Endothelial cell of umbilical vein (primary cell): ENCODE data around the gene CTIF. TPM values are rescaled to one million over a fixed set of nuclear protein-coding genes. Genes with fewer than 3 reads are reported as not detected.

Experiments
- BruUV-seq: library from RNA; stranded (reverse); fragments of 400-500 nt; replicated peaks from 2 replicates; lab custom pipeline; 2021; lab: Mats Ljungman, UMichigan
- CTCF ChIA-PET: fragments of 300-600, 350-600 bp; sonication (Branson Sonifier 250); formaldehyde crosslinking; loops from one replicate; lab custom pipeline; 2021; ENCODE audit warnings: antibody characterized with exemption, inconsistent platforms; lab: Charles Lee
- POLR2A ChIA-PET: fragments of 300-600, 350-600 bp; sonication (Branson Sonifier 250); formaldehyde crosslinking; loops from one replicate; lab custom pipeline; 2021; ENCODE audit warnings: antibody characterized with exemption, inconsistent platforms; lab: Charles Lee
- DNase-seq: peaks from one replicate; pipeline ENCODE4 v3.0.0-alpha.2; 2011; ENCODE audit warnings: low read depth, low spot score
- FAIRE-seq: peaks from 2 replicates; lab custom pipeline; 2011; peaks lifted over from hg19 to GRCh38; lab: Jason Lieb, UNC
- H2AFZ ChIP-seq: 2 replicates; pipeline ENCODE4 v1.6.0; 2012; ENCODE audit warnings: low read depth, low read length, control low read depth, inconsistent platforms
- H3K27ac ChIP-seq: 2 replicates; pipeline ENCODE4 v1.5.1; 2011; ENCODE audit warnings: low read depth, mild to moderate bottlenecking, control low read depth, low read length, moderate library complexity; ENCODE audit not compliant: insufficient read depth
- H3K27me3 ChIP-seq, 2 experiments: 2 replicates each; pipeline versions ENCODE4 v1.6.0 to v1.6.1; 2011; ENCODE audit warnings: low read length in 2 of 2, mixed read lengths in 1 of 2; ENCODE audit not compliant: control insufficient read depth in 2 of 2, insufficient read depth in 2 of 2
- H3K36me3 ChIP-seq, 2 experiments: 2 replicates in 1 of 2; 3 replicates in 1 of 2; pipeline ENCODE4 v1.5.1; 2011; ENCODE audit warnings: low read length in 2 of 2, mild to moderate bottlenecking in 1 of 2, moderate library complexity in 1 of 2; ENCODE audit not compliant: control insufficient read depth in 2 of 2, insufficient read depth in 2 of 2; ENCODE audit errors: extremely low read depth in 1 of 2
- H3K4me1 ChIP-seq: 3 replicates; pipeline ENCODE4 v1.5.1; 2011; ENCODE audit warnings: mild to moderate bottlenecking, low read length; ENCODE audit not compliant: control insufficient read depth, insufficient read depth; ENCODE audit errors: extremely low read depth
- H3K4me2 ChIP-seq: 2 replicates; pipeline ENCODE4 v1.6.1; 2011; ENCODE audit warnings: low read length, control low read depth, mixed read lengths; ENCODE audit not compliant: insufficient read depth
- H3K4me3 ChIP-seq, 3 experiments: fragments of 200-600 bp in 1 of 3; sonication (generic), shearing (Covaris generic) in 1 of 3; replicated peaks in 1 of 3; 2 replicates each; pipeline ENCODE4 v1.5.1; 2011 to 2016; ENCODE audit warnings: control low read depth in 3 of 3, low read length in 3 of 3, mild to moderate bottlenecking in 2 of 3, inconsistent platforms in 1 of 3, low read depth in 1 of 3, moderate library complexity in 1 of 3; ENCODE audit not compliant: insufficient read depth in 1 of 3
- H3K79me2 ChIP-seq: 2 replicates; pipeline ENCODE4 v1.6.0; 2012; ENCODE audit warnings: low read length, inconsistent platforms; ENCODE audit not compliant: control insufficient read depth, insufficient read depth
- H3K9ac ChIP-seq: replicated peaks from 2 replicates; pipeline ENCODE3; 2011; ENCODE audit warnings: low read length, control low read depth; ENCODE audit not compliant: insufficient read depth; ENCODE audit errors: extremely low read depth
- H3K9me1 ChIP-seq: replicated peaks from 3 replicates; pipeline ENCODE4 v1.6.0; 2011; ENCODE audit warnings: mild to moderate bottlenecking, low read length; ENCODE audit not compliant: control insufficient read depth, insufficient read depth; ENCODE audit errors: extremely low read depth
- H3K9me3 ChIP-seq: replicated peaks from 2 replicates; pipeline ENCODE4 v1.5.1; 2012; ENCODE audit warnings: low read length, inconsistent platforms; ENCODE audit not compliant: control insufficient read depth, insufficient read depth
- H4K20me1 ChIP-seq: replicated peaks from 2 replicates; pipeline ENCODE3; 2011; ENCODE audit warnings: mild to moderate bottlenecking, low read length; ENCODE audit not compliant: control insufficient read depth, insufficient read depth; ENCODE audit errors: extremely low read depth
- CTCF ChIP-seq, 2 donors: IDR thresholded peaks; 1 replicate in 1 of 2; 2 replicates in 1 of 2; pipeline ENCODE4 v1.5.1; 2011; ENCODE audit warnings: low read length in 2 of 2, mild to moderate bottlenecking in 2 of 2, moderate library complexity in 2 of 2, control low read depth in 1 of 2, inconsistent platforms in 1 of 2, low read depth in 1 of 2; ENCODE audit not compliant: insufficient read depth in 1 of 2; ENCODE audit errors: extremely low read depth in 1 of 2
- EZH2 ChIP-seq: IDR thresholded peaks from 2 replicates; pipeline ENCODE4 v1.6.1; 2012; ENCODE audit warnings: borderline replicate concordance, low read depth, mild to moderate bottlenecking, moderate library complexity, low read length, inconsistent platforms; ENCODE audit not compliant: severe bottlenecking
- FOS ChIP-seq: IDR thresholded peaks from 2 replicates; pipeline ENCODE4 v1.6.1; 2011; ENCODE audit warnings: mild to moderate bottlenecking, low read length, moderate library complexity, borderline replicate concordance; ENCODE audit not compliant: insufficient read depth
- GATA2 ChIP-seq: IDR thresholded peaks from 2 replicates; pipeline ENCODE4 v1.7.0; 2011; ENCODE audit warnings: low read depth, mild to moderate bottlenecking, moderate library complexity, mixed read lengths, low read length; ENCODE audit not compliant: insufficient read length, insufficient read depth
- JUN ChIP-seq: IDR thresholded peaks from 2 replicates; pipeline ENCODE4 v1.6.1; 2011; ENCODE audit warnings: borderline replicate concordance, low read depth; ENCODE audit not compliant: insufficient read length, insufficient read depth
- MAX ChIP-seq: IDR thresholded peaks from 2 replicates; pipeline ENCODE4 v1.6.1; 2011; ENCODE audit not compliant: insufficient read depth, insufficient read length
- MYC ChIP-seq: IDR thresholded peaks from one replicate; pipeline ENCODE4 v1.6.1; 2011; ENCODE audit warnings: mild to moderate bottlenecking, low read depth, low read length
- POLR2A ChIP-seq: IDR thresholded peaks from 2 replicates; pipeline ENCODE4 v1.6.1; 2012; ENCODE audit warnings: low read depth, mild to moderate bottlenecking, control low read depth, low read length
- POLR2AphosphoS5 ChIP-seq: IDR thresholded peaks from 2 replicates; pipeline ENCODE4 v1.6.1; 2012; ENCODE audit warnings: low read depth, mild to moderate bottlenecking, control low read depth, low read length, moderate library complexity; ENCODE audit not compliant: insufficient read depth
- dilution Hi-C: fragments of 300-500 bp; cut with MboI; formaldehyde crosslinking; loops from one replicate; pipeline ENCODE4 v1.15.0; 2019; ENCODE audit warnings: low sequenced_read_pairs; ENCODE audit not compliant: extremely low pct_ligation_motif_present
- intact Hi-C: fragments of 100-400 bp; cut with micrococcal nuclease; formaldehyde crosslinking; loops from one replicate; pipeline ENCODE4 v1.10.0; 2022
- polyA plus RNA-seq, 4 experiments: library from polyadenylated mRNA; depleted of rRNA in 3 of 4; stranded (reverse) in 3 of 4; unstranded in 1 of 4; fragments of >200 nt; gene quantifications; 2 replicates each; pipeline versions ENCODE4 v1.2.1 to v1.2.3, GENCODE V29; 2011 to 2012; ENCODE audit warnings: missing spikeins in 1 of 4
- total RNA-seq: library from RNA; stranded (reverse); gene quantifications from 2 replicates; pipeline ENCODE4 v1.2.3, GENCODE V29; 2021

The CTIF gene
- total and polyA plus RNA-seq, 2 donors (not counting 3 experiments of a cell fraction or from before 2014, with no cell fraction given), result 20.9 to 57.7 TPM

- CTCF ChIA-PET, result interaction anchor here (1.0 to 2.1 kb wide), 6 partner anchors 25 to 67 kb away, joined by 3 to 6 read pairs (median 4); no protein-coding TSS in a partner anchor
Observed at GRCh38 chr18:48874233-48874632, 335.4 kb downstream of the CTIF start.

More at GRCh38 chr18:48874233-48874632, 335.4 kb downstream of the CTIF start:
- Histone ChIP-seq H3K36me3 (no peaks in the 10 kb centered on the region), H3K9ac (no peak overlapping the region), H3K9me3 (no peaks in the 10 kb centered on the region), H3K27ac (no peak overlapping the region), H3K79me2 (no peaks in the 10 kb centered on the region), H3K9me1 (no peaks in the 10 kb centered on the region), H2AFZ (no peak overlapping the region), H3K4me1 (peaks cover 8% of the 10 kb centered on the region), H3K4me3 (no peak overlapping the region), H3K4me2 (no peak overlapping the region), H4K20me1 (no peaks in the 10 kb centered on the region), H3K27me3 (no peaks in the 10 kb centered on the region)
- dilution Hi-C loops, result no loop called here
- TF ChIP-seq GATA2, result no peak
- TF ChIP-seq POLR2A, result no peak
- TF ChIP-seq EZH2, result no peak
- no peak for TF ChIP-seq CTCF (IDR thresholded peaks at IDR 0.05; ENCODE audit: extremely low read depth in 1 of 2, insufficient read depth in 1 of 2, low read depth in 1 of 2, low read length in 2 of 2)
- no peak for TF ChIP-seq POLR2AphosphoS5
- TF ChIP-seq MAX, result no peak
- no peak for TF ChIP-seq FOS
- no peak for TF ChIP-seq MYC
- no peak for TF ChIP-seq JUN
- DNase-seq, result no peak
- BruUV-seq, result no TSS peak
- intact Hi-C loops, result no loop called here
- no peak for FAIRE-seq
- POLR2A ChIA-PET, result no interaction called here
